Neural cell (in vitro differentiated cells): ENCODE results near the gene KRTAP10-9. TPM values are rescaled to one million over a fixed set of nuclear protein-coding genes. Genes with fewer than 3 reads are reported as not detected.
"Not testable (repeated sequence)": the region's sequence is repeated elsewhere in the genome, so short reads cannot be mapped to it uniquely, and the experiment has no call there.

Experiments used
- H2AFZ ChIP-seq: fragments of 200-600, 300-800 bp; sonication (generic), shearing (Covaris generic); 2 replicates; pipeline ENCODE4 v1.6.0; 2014; ENCODE audit warnings: low read depth, mild to moderate bottlenecking, antibody characterized with exemption, low read length, moderate library complexity
- H3F3A ChIP-seq: fragments of 200-600 bp; shearing (Covaris generic); 2 replicates; pipeline ENCODE4 v1.6.1; 2016; ENCODE audit warnings: mild to moderate bottlenecking, moderate library complexity, mixed read lengths, antibody characterized with exemption, low read length; ENCODE audit not compliant: insufficient read depth, poor library complexity, severe bottlenecking
- H3K27ac ChIP-seq: fragments of 200-600, 300-800 bp; sonication (generic), shearing (Covaris generic); 2 replicates; pipeline ENCODE4 v1.5.1; 2014; ENCODE audit warnings: mild to moderate bottlenecking, low read length, moderate library complexity
- H3K27me3 ChIP-seq: fragments of 300-800, 200-600 bp; sonication (generic), shearing (Covaris generic); 2 replicates; pipeline ENCODE4 v1.6.0; 2014; ENCODE audit warnings: mild to moderate bottlenecking, low read depth, low read length, moderate library complexity; ENCODE audit not compliant: insufficient read depth
- H3K36me3 ChIP-seq: fragments of 300-800, 200-600 bp; sonication (generic), shearing (Covaris generic); 2 replicates; pipeline ENCODE4 v1.5.1; 2014; ENCODE audit warnings: mild to moderate bottlenecking, antibody characterized with exemption, low read length, moderate library complexity; ENCODE audit not compliant: insufficient read depth
- H3K4me2 ChIP-seq: fragments of 300-800, 200-600 bp; sonication (generic), shearing (Covaris generic); 2 replicates; pipeline ENCODE4 v1.6.0; 2014; ENCODE audit warnings: mild to moderate bottlenecking, low read length
- H3K4me3 ChIP-seq: fragments of 300-800, 200-600 bp; sonication (generic), shearing (Covaris generic); 2 replicates; pipeline ENCODE4 v1.5.1; 2014; ENCODE audit warnings: mild to moderate bottlenecking, low read length, moderate library complexity
- H3K79me2 ChIP-seq: fragments of 200-600 bp; shearing (Covaris generic); replicated peaks from 2 replicates; pipeline ENCODE4 v1.6.0; 2014; ENCODE audit warnings: mild to moderate bottlenecking, low read length, moderate library complexity; ENCODE audit not compliant: insufficient read depth
- H3K9ac ChIP-seq: fragments of 300-800, 200-600 bp; sonication (generic), shearing (Covaris generic); 2 replicates; pipeline ENCODE4 v1.6.1; 2016; ENCODE audit warnings: mild to moderate bottlenecking, low read length, mixed read lengths
- H3K9me2 ChIP-seq: fragments of 200-600 bp; shearing (Covaris generic); 2 replicates; pipeline ENCODE4 v1.6.1; 2016; ENCODE audit warnings: mild to moderate bottlenecking, low read length, mixed read lengths; ENCODE audit not compliant: insufficient read depth
- H3K9me3 ChIP-seq: fragments of 200-600, 300-800 bp; sonication (generic), shearing (Covaris generic); 2 replicates; pipeline ENCODE4 v1.6.1; 2016; ENCODE audit warnings: mild to moderate bottlenecking, mixed run types, low read length, moderate library complexity, mixed read lengths
- H4K20me1 ChIP-seq: fragments of 200-600 bp; shearing (Covaris generic); 2 replicates; pipeline ENCODE4 v1.6.1; 2016; ENCODE audit warnings: mild to moderate bottlenecking, mixed run types; ENCODE audit not compliant: insufficient read depth
- CTCF ChIP-seq: fragments of 450-650 bp; IDR thresholded peaks from 2 replicates; pipeline ENCODE4 v1.5.1; 2014; ENCODE audit warnings: antibody characterized with exemption, mild to moderate bottlenecking, moderate library complexity; ENCODE audit not compliant: poor library complexity, severe bottlenecking
- EP300 ChIP-seq: fragments of 450-650 bp; conservative IDR thresholded peaks from 2 replicates; pipeline ENCODE4 v1.6.1; 2014; ENCODE audit warnings: antibody characterized with exemption, mild to moderate bottlenecking, moderate library complexity; ENCODE audit not compliant: poor library complexity, severe bottlenecking
- EZH2 ChIP-seq: fragments of 200-600, 300-800 bp; shearing (Covaris generic), sonication (generic); IDR thresholded peaks from 2 replicates; pipeline ENCODE4 v1.6.1; 2014; ENCODE audit warnings: antibody characterized with exemption, low read length, borderline replicate concordance, mild to moderate bottlenecking; ENCODE audit not compliant: insufficient read depth, poor library complexity, severe bottlenecking
- MXI1 ChIP-seq: fragments of 450-650 bp; conservative IDR thresholded peaks from 2 replicates; pipeline ENCODE4 v1.6.1; 2014; ENCODE audit warnings: antibody characterized with exemption, mild to moderate bottlenecking; ENCODE audit not compliant: poor library complexity, severe bottlenecking
- POLR2AphosphoS5 ChIP-seq: IDR thresholded peaks from 2 replicates; pipeline ENCODE4 v1.6.1; 2012
- RAD21 ChIP-seq: fragments of 450-650 bp; conservative IDR thresholded peaks from 2 replicates; pipeline ENCODE4 v1.6.1; 2014; ENCODE audit warnings: antibody characterized with exemption, mild to moderate bottlenecking, moderate library complexity
- REST ChIP-seq: IDR thresholded peaks from 2 replicates; pipeline ENCODE4 v1.6.1; 2012; ENCODE audit warnings: borderline replicate concordance
- SMC3 ChIP-seq: fragments of 450-650 bp; conservative IDR thresholded peaks from 2 replicates; pipeline ENCODE4 v1.6.1; 2014; ENCODE audit warnings: antibody characterized with exemption, mild to moderate bottlenecking, moderate library complexity; ENCODE audit not compliant: poor library complexity
- TAF1 ChIP-seq: IDR thresholded peaks from 2 replicates; pipeline ENCODE4 v1.6.1; 2012; ENCODE audit warnings: low read depth
- polyA plus RNA-seq: library from polyadenylated mRNA; depleted of rRNA; stranded (reverse); fragments of >200 nt; gene quantifications from 2 replicates; pipeline ENCODE4 v1.2.3, GENCODE V29; 2014

KRTAP10-9 gene
- polyA plus RNA-seq, 1 donor from 2014 or later: not detected

- Histone ChIP-seq H3K27me3 (no peaks in the 10 kb centered on the region), H3K27ac (no peak overlapping the region), H3K4me3 (no peak overlapping the region), H3K9me3 (peaks cover 4% of the 10 kb centered on the region), H3K4me2 (no peak overlapping the region), H3K79me2 (no peaks in the 10 kb centered on the region), H3F3A (no peaks in the 10 kb centered on the region), H3K36me3 (no peaks in the 10 kb centered on the region), H2AFZ (no peak overlapping the region), H3K9me2 (no peaks in the 10 kb centered on the region), H3K9ac (no peak overlapping the region), H4K20me1 (no peaks in the 10 kb centered on the region)
- TF ChIP-seq EP300 (no peak), SMC3 (no peak), TAF1 (no peak), EZH2 (no peak), RAD21 (no peak), POLR2AphosphoS5 (no peak)
Observed at GRCh38 chr21:44643741-44644310, 16.9 kb downstream of the KRTAP10-9 start.

- Histone ChIP-seq H3K9me3 (peaks cover 4% of the 10 kb centered on the region), H4K20me1 (no peaks in the 10 kb centered on the region), H3K36me3 (no peaks in the 10 kb centered on the region), H3K4me3 (no peak overlapping the region), H3K79me2 (no peaks in the 10 kb centered on the region), H3K9ac (no peak overlapping the region), H3K27me3 (no peaks in the 10 kb centered on the region), H3F3A (no peaks in the 10 kb centered on the region), H3K27ac (no peak overlapping the region), H3K9me2 (no peaks in the 10 kb centered on the region), H2AFZ (no peak overlapping the region), H3K4me2 (no peak overlapping the region)
- TF ChIP-seq REST (no peak), CTCF (no peak), RAD21 (no peak), EZH2 (no peak), MXI1 (no peak), POLR2AphosphoS5 (no peak), TAF1 (no peak), SMC3 (no peak), EP300 (no peak)
Observed at GRCh38 chr21:44644878-44645277, 18.0 kb downstream of the KRTAP10-9 start.

- not testable (repeated sequence) for H3K4me2 ChIP-seq, H3K9ac ChIP-seq, H3K9me2 ChIP-seq, H3F3A ChIP-seq, H4K20me1 ChIP-seq, H2AFZ ChIP-seq, H3K27me3 ChIP-seq, H3K9me3 ChIP-seq, H3K79me2 ChIP-seq, H3K4me3 ChIP-seq, H3K27ac ChIP-seq, H3K36me3 ChIP-seq
Observed at GRCh38 chr21:44646366-44647221, 19.7 kb downstream of the KRTAP10-9 start, which contains the start of gene KRTAP10-11. Gene KRTAP10-11 (plus strand): TSS chr21:44646414. CDS start chr21:44646459, 45 bp downstream.
